H1 (cell line): ENCODE results near the gene KIF26B. TPM values are rescaled to one million over a fixed set of nuclear protein-coding genes. Genes with fewer than 3 reads are reported as not detected.

Experiments used
- CTCF ChIA-PET: fragments of 300-600 bp; sonication (Branson Sonifier 250); formaldehyde crosslinking; loops from one replicate; lab custom pipeline; 2021; ENCODE audit not compliant: partially characterized antibody; lab: Charles Lee
- POLR2A ChIA-PET: fragments of 300-600 bp; sonication (Branson Sonifier 250); formaldehyde crosslinking; loops from one replicate; lab custom pipeline; 2021; ENCODE audit warnings: inconsistent platforms; ENCODE audit not compliant: partially characterized antibody; lab: Charles Lee
- DNase-seq, 2 experiments: peaks; one replicate each; pipeline versions ENCODE4 v3.0.0 to v3.0.0-alpha.2; 2010 to 2022; ENCODE audit warnings: low spot score in 2 of 2, low read depth in 1 of 2, mixed read lengths in 1 of 2
- FAIRE-seq: peaks from 2 replicates; lab custom pipeline; 2011; peaks lifted over from hg19 to GRCh38; lab: Jason Lieb, UNC
- H2AFZ ChIP-seq: 2 replicates; pipeline ENCODE4 v1.8.1; 2012; ENCODE audit warnings: low read length, inconsistent platforms
- H2AK5ac ChIP-seq: 2 replicates; pipeline ENCODE4 v1.6.1; 2013; ENCODE audit warnings: low read depth, low read length
- H2BK120ac ChIP-seq: replicated peaks from 2 replicates; pipeline ENCODE3; 2013; ENCODE audit warnings: low read depth, low read length, inconsistent platforms
- H2BK12ac ChIP-seq: 2 replicates; pipeline ENCODE4 v1.6.1; 2013; ENCODE audit warnings: low read depth, low read length
- H2BK15ac ChIP-seq: 2 replicates; pipeline ENCODE4 v1.6.1; 2013; ENCODE audit warnings: low read length
- H2BK20ac ChIP-seq: 2 replicates; pipeline ENCODE4 v1.6.1; 2013; ENCODE audit warnings: low read length
- H2BK5ac ChIP-seq: 2 replicates; pipeline ENCODE4 v1.6.1; 2013; ENCODE audit warnings: low read depth, low read length
- H3K14ac ChIP-seq: 2 replicates; pipeline ENCODE4 v1.6.1; 2013; ENCODE audit warnings: inconsistent platforms; ENCODE audit not compliant: insufficient read length
- H3K18ac ChIP-seq: 2 replicates; pipeline ENCODE4 v1.6.1; 2013; ENCODE audit warnings: low read length; ENCODE audit errors: extremely low read depth
- H3K23ac ChIP-seq: 2 replicates; pipeline ENCODE4 v1.6.1; 2013; ENCODE audit warnings: inconsistent platforms; ENCODE audit not compliant: insufficient read length
- H3K23me2 ChIP-seq: 2 replicates; pipeline ENCODE4 v1.6.1; 2013; ENCODE audit warnings: low read depth, low read length
- H3K27ac ChIP-seq: 2 replicates; pipeline ENCODE4 v1.6.1; 2011; ENCODE audit warnings: low read depth, low read length, inconsistent platforms
- H3K27me3 ChIP-seq, 4 experiments: replicated peaks in 1 of 4; 1 replicate in 1 of 4; 2 replicates in 3 of 4; pipeline versions ENCODE4 v1.6.1 to v1.8.1; 2011 to 2013; ENCODE audit warnings: low read length in 3 of 4, mild to moderate bottlenecking in 3 of 4, inconsistent platforms in 2 of 4, mixed read lengths in 2 of 4, moderate library complexity in 1 of 4; ENCODE audit not compliant: control insufficient read depth in 3 of 4, insufficient read depth in 3 of 4; ENCODE audit errors: extremely low read depth in 1 of 4
- H3K36me3 ChIP-seq, 4 experiments: 2 replicates each; pipeline versions ENCODE4 v1.6.1 to v1.8.1; 2011 to 2013; ENCODE audit warnings: mild to moderate bottlenecking in 4 of 4, low read length in 3 of 4, moderate library complexity in 2 of 4, control low read depth in 1 of 4, inconsistent platforms in 1 of 4; ENCODE audit not compliant: insufficient read depth in 4 of 4, control insufficient read depth in 2 of 4
- H3K4ac ChIP-seq: replicated peaks from 2 replicates; pipeline ENCODE3; 2013; ENCODE audit warnings: low read length, low read depth, mixed read lengths, inconsistent platforms; ENCODE audit not compliant: insufficient read length
- H3K4me1 ChIP-seq, 4 experiments: replicated peaks in 1 of 4; 1 replicate in 1 of 4; 2 replicates in 3 of 4; pipeline versions ENCODE4 v1.6.1 to v1.8.1; 2011 to 2013; ENCODE audit warnings: low read length in 3 of 4, inconsistent platforms in 2 of 4, mixed read lengths in 1 of 4; ENCODE audit not compliant: insufficient read depth in 4 of 4, control insufficient read depth in 3 of 4
- H3K4me2 ChIP-seq, 2 experiments: 2 replicates each; pipeline versions ENCODE4 v1.6.1 to v1.8.1; 2011 to 2013; ENCODE audit warnings: low read depth in 2 of 2, low read length in 2 of 2, control low read depth in 1 of 2, inconsistent platforms in 1 of 2, mild to moderate bottlenecking in 1 of 2; ENCODE audit not compliant: insufficient read depth in 1 of 2
- H3K4me3 ChIP-seq, 4 experiments: fragments of 200-600, 300-600 bp in 1 of 4; sonication (generic), shearing (Covaris generic), sonication (Bioruptor Twin) in 1 of 4; 2 replicates each; pipeline versions ENCODE4 v1.5.1 to v1.8.1; 2011 to 2016; ENCODE audit warnings: low read length in 4 of 4, low read depth in 3 of 4, control low read depth in 2 of 4, inconsistent platforms in 2 of 4, mild to moderate bottlenecking in 2 of 4, mixed read lengths in 1 of 4, moderate library complexity in 1 of 4; ENCODE audit not compliant: insufficient read depth in 2 of 4; ENCODE audit errors: extremely low read depth in 1 of 4
- H3K56ac ChIP-seq: replicated peaks from 2 replicates; pipeline ENCODE3; 2013; ENCODE audit warnings: low read depth, mild to moderate bottlenecking, mixed read lengths, low read length, inconsistent platforms; ENCODE audit not compliant: insufficient read length
- H3K79me1 ChIP-seq: 2 replicates; pipeline ENCODE4 v1.6.1; 2013; ENCODE audit warnings: low read depth, low read length, control low read depth
- H3K79me2 ChIP-seq, 2 experiments: 2 replicates each; pipeline versions ENCODE4 v1.6.1 to v1.8.1; 2012 to 2013; ENCODE audit warnings: low read length in 2 of 2, mild to moderate bottlenecking in 2 of 2, inconsistent platforms in 1 of 2; ENCODE audit not compliant: insufficient read depth in 2 of 2, control insufficient read depth in 1 of 2
- H3K9ac ChIP-seq, 4 experiments: replicated peaks in 1 of 4; 1 replicate in 1 of 4; 2 replicates in 3 of 4; pipeline versions ENCODE4 v1.6.1 to v1.8.1; 2011 to 2013; ENCODE audit warnings: low read depth in 3 of 4, low read length in 3 of 4, control low read depth in 2 of 4, mild to moderate bottlenecking in 2 of 4, moderate library complexity in 2 of 4, inconsistent platforms in 1 of 4; ENCODE audit errors: extremely low read depth in 1 of 4
- H3K9me3 ChIP-seq, 2 experiments: 2 replicates each; pipeline versions ENCODE4 v1.6.1 to v1.8.1; 2012 to 2013; ENCODE audit warnings: mild to moderate bottlenecking in 2 of 2, moderate library complexity in 2 of 2, control low read depth in 1 of 2, inconsistent platforms in 1 of 2, low read depth in 1 of 2, low read length in 1 of 2, mixed read lengths in 1 of 2; ENCODE audit not compliant: insufficient read depth in 2 of 2
- H4K20me1 ChIP-seq, 2 experiments: replicated peaks in 1 of 2; 2 replicates each; pipeline versions ENCODE3 to v1.8.1; 2011 to 2013; ENCODE audit warnings: inconsistent platforms in 2 of 2, low read length in 2 of 2, mild to moderate bottlenecking in 1 of 2; ENCODE audit not compliant: insufficient read depth in 2 of 2, control insufficient read depth in 1 of 2
- H4K5ac ChIP-seq: 2 replicates; pipeline ENCODE4 v1.6.1; 2013; ENCODE audit warnings: low read length, low read depth, mixed read lengths, inconsistent platforms; ENCODE audit not compliant: insufficient read length
- H4K8ac ChIP-seq: 2 replicates; pipeline ENCODE4 v1.8.0; 2013; ENCODE audit warnings: mild to moderate bottlenecking, moderate library complexity, low read length, inconsistent platforms; ENCODE audit not compliant: insufficient read depth; ENCODE audit errors: extremely low read depth
- H4K91ac ChIP-seq: replicated peaks from 2 replicates; pipeline ENCODE3; 2013; ENCODE audit warnings: low read length, mixed read lengths, inconsistent platforms; ENCODE audit not compliant: insufficient read length
- CTCF ChIP-seq, 3 experiments: IDR thresholded peaks; 1 replicate in 2 of 3; 2 replicates in 1 of 3; pipeline versions ENCODE4 v1.5.1 to v1.6.1; 2011; ENCODE audit warnings: low read length in 3 of 3, mild to moderate bottlenecking in 3 of 3, inconsistent platforms in 2 of 3, low read depth in 1 of 3, moderate library complexity in 1 of 3; ENCODE audit not compliant: insufficient read depth in 1 of 3; ENCODE audit errors: control extremely low read depth in 1 of 3
- PHF8 ChIP-seq: fragments of 200-600 bp; sonication (generic); conservative IDR thresholded peaks from 2 replicates; pipeline ENCODE4 v1.7.1; 2012; ENCODE audit warnings: low read depth, mild to moderate bottlenecking, inconsistent platforms, low read length, moderate library complexity
- RAD21 ChIP-seq, 2 experiments: IDR thresholded peaks in 1 of 2; conservative IDR thresholded peaks in 1 of 2; 2 replicates each; pipeline ENCODE4 v1.6.1; 2011; ENCODE audit warnings: low read depth in 2 of 2, low read length in 2 of 2, improper control_type of control experiment in 1 of 2, inconsistent platforms in 1 of 2, mild to moderate bottlenecking in 1 of 2, moderate library complexity in 1 of 2
- WGBS, 2 experiments: shearing (Covaris generic) in 1 of 2; methylation state at CpG; one replicate each; pipeline versions ENCODE4 v1.1.6 to v1.1.7; 2013 to 2015; ENCODE audit warnings: low lambda C conversion rate in 2 of 2, mixed read lengths in 2 of 2, inconsistent platforms in 1 of 2, low coverage in 1 of 2, missing lambda C conversion rate in 1 of 2; ENCODE audit not compliant: insufficient replicate concordance in 2 of 2, insufficient coverage in 1 of 2, insufficient read length in 1 of 2; ENCODE audit errors: extremely low coverage in 1 of 2, missing lambda C conversion rate in 1 of 2; 5-methylcytosine and 5-hydroxymethylcytosine counted together
- polyA plus RNA-seq, 7 experiments: library from polyadenylated mRNA; depleted of rRNA in 3 of 7; stranded (reverse) in 5 of 7; unstranded in 2 of 7; fragments of >200 nt in 5 of 7; fragments of 200-250 nt in 2 of 7; gene quantifications; 1 replicate in 5 of 7; 2 replicates in 1 of 7; 4 replicates in 1 of 7; pipeline versions ENCODE4 v1.2.1 to v1.2.3, GENCODE V29; 2011 to 2013; ENCODE audit warnings: missing spikeins in 2 of 7, mixed read lengths in 2 of 7
- total RNA-seq: library from RNA; stranded (reverse); fragmentation: NEBNext Ultra II Directional; extraction: Animal tissue kit (Norgen Biotek cat#: 25700); gene quantifications from 2 replicates; pipeline ENCODE4 v1.2.1, GENCODE V29; 2021

Gene KIF26B
- total and polyA plus RNA-seq, 2 of the 8 experiments (the other 6 are each of a cell fraction or from before 2014, with no cell fraction given), result 0.06 to 0.28 TPM

- FAIRE-seq, result no peak
- Histone ChIP-seq H2BK120ac (no peak overlapping the region), H3K4me1 (no peaks in the 10 kb centered on the region), H3K23me2 (no peaks in the 10 kb centered on the region), H4K20me1 (no peaks in the 10 kb centered on the region), H4K5ac (no peak overlapping the region), H3K4ac (no peak overlapping the region), H3K4me3 (no peak overlapping the region), H3K23ac (no peak overlapping the region), H3K79me1 (no peaks in the 10 kb centered on the region), H2AK5ac (no peak overlapping the region), H3K79me2 (no peaks in the 10 kb centered on the region), H2BK12ac (no peak overlapping the region), H3K36me3 (no peaks in the 10 kb centered on the region), H3K56ac (no peak overlapping the region), H3K9me3 (no peaks in the 10 kb centered on the region), H2BK20ac (no peak overlapping the region), H2AFZ (peak overlapping the region; percentile 20; the same call in 1 of the 2 replicates), H2BK5ac (no peak overlapping the region), H3K27ac (no peak overlapping the region), H3K4me2 (no peak overlapping the region), H4K91ac (no peak overlapping the region), H4K8ac (no peak overlapping the region), H2BK15ac (no peak overlapping the region), H3K27me3 (no peaks in the 10 kb centered on the region), H3K18ac (no peak overlapping the region), H3K9ac (no peak overlapping the region), H3K14ac (no peak overlapping the region)
- ChIA-PET POLR2A (no interaction called here), CTCF (interaction anchor here (0.9 to 2.8 kb wide), 3 partner anchors 13 to 121 kb away, joined by 3 to 13 read pairs (median 4); no protein-coding TSS in a partner anchor)
- peak; percentile 27 to 60 for DNase-seq
- 63% methylated on average over 3 of the region's 3 CpGs; no CpG with 5 or more reads in 1 of the 2 experiments for WGBS, 2 experiments
- TF ChIP-seq CTCF (IDR thresholded peaks at IDR 0.05; ENCODE audit: control extremely low read depth in 1 of 3, insufficient read depth in 1 of 3, low read depth in 1 of 3, low read length in 3 of 3) (peak; percentile 61 to 67 (median 62)), RAD21 (IDR thresholded peaks at IDR 0.05 in 1 of 2, conservative IDR thresholded peaks at IDR 0.05 in 1 of 2; ENCODE audit: low read depth in 2 of 2, low read length in 2 of 2) (peak; percentile 72 to 84), PHF8 (no peak)
Observed at GRCh38 chr1:245277276-245277675, 122.5 kb downstream of the KIF26B start.
